ENCODE measurements around the gene ARHGEF17.

The ARHGEF17 gene

GRCh38 chr11:73372375-73372993, 64.4 kb downstream of the ARHGEF17 start:
- no peaks in the 10 kb centered on the region; the same call in 1 of the 2 replicates for H3K36me3 ChIP-seq (ENCODE audit: control insufficient read depth, insufficient read depth, low read length)
- no peaks in the 10 kb centered on the region for H3K9me3 ChIP-seq (ENCODE audit: control insufficient read depth, insufficient read depth, low read length)
- no peak overlapping the region for H3K27ac ChIP-seq (ENCODE audit: low read length)
- no peak overlapping the region for H3K4me3 ChIP-seq (ENCODE audit: low read length)
- peaks cover 3% of the 10 kb centered on the region for H3K4me1 ChIP-seq (ENCODE audit: control insufficient read depth, insufficient read depth, low read length)
- WGBS (ENCODE audit: insufficient coverage, insufficient read length): no CpG with 5 or more reads among the region's 6 CpGs
- no peak for DNase-seq (ENCODE audit: low read depth, low spot score)
- no peaks in the 10 kb centered on the region for H3K27me3 ChIP-seq (ENCODE audit: control insufficient read depth, insufficient read depth, low read length)

GRCh38 chr11:73374151-73374550, 66.1 kb downstream of the ARHGEF17 start:
- Histone ChIP-seq H3K9me3 (ENCODE audit: control insufficient read depth, insufficient read depth, low read length) (no peaks in the 10 kb centered on the region), H3K4me3 (ENCODE audit: low read length) (no peak overlapping the region), H3K27me3 (ENCODE audit: control insufficient read depth, insufficient read depth, low read length) (no peaks in the 10 kb centered on the region), H3K36me3 (ENCODE audit: control insufficient read depth, insufficient read depth, low read length) (no peaks in the 10 kb centered on the region; the same call in 1 of the 2 replicates), H3K27ac (ENCODE audit: low read length) (no peak overlapping the region), H3K4me1 (ENCODE audit: control insufficient read depth, insufficient read depth, low read length) (peaks cover 3% of the 10 kb centered on the region)
- no peak for DNase-seq (ENCODE audit: low read depth, low spot score)
- no CpG with 5 or more reads among the region's 4 CpGs for WGBS (ENCODE audit: insufficient coverage, insufficient read length)

GRCh38 chr11:73375830-73376159, 67.7 kb downstream of the ARHGEF17 start:
- H3K4me1 ChIP-seq (ENCODE audit: control insufficient read depth, insufficient read depth, low read length): peaks cover 3% of the 10 kb centered on the region
- no peak overlapping the region for H3K27ac ChIP-seq (ENCODE audit: low read length)
- WGBS (ENCODE audit: insufficient coverage, insufficient read length): no CpG with 5 or more reads among the region's 6 CpGs
- no peaks in the 10 kb centered on the region for H3K27me3 ChIP-seq (ENCODE audit: control insufficient read depth, insufficient read depth, low read length)
- DNase-seq (ENCODE audit: low read depth, low spot score): no peak
- no peak overlapping the region for H3K4me3 ChIP-seq (ENCODE audit: low read length)
- H3K9me3 ChIP-seq (ENCODE audit: control insufficient read depth, insufficient read depth, low read length): no peaks in the 10 kb centered on the region
- H3K36me3 ChIP-seq (ENCODE audit: control insufficient read depth, insufficient read depth, low read length): no peaks in the 10 kb centered on the region; the same call in 1 of the 2 replicates

- Histone ChIP-seq H3K27ac (ENCODE audit: low read length) (no peak within 1 kb of the TSS), H3K4me1 (ENCODE audit: control insufficient read depth, insufficient read depth, low read length) (peaks cover 3% of the 10 kb centered on the region), H3K4me3 (ENCODE audit: low read length) (peak within 1 kb of the TSS; percentile 87), H3K9me3 (ENCODE audit: control insufficient read depth, insufficient read depth, low read length) (no peaks in the 10 kb centered on the region), H3K27me3 (ENCODE audit: control insufficient read depth, insufficient read depth, low read length) (no peaks in the 10 kb centered on the region), H3K36me3 (ENCODE audit: control insufficient read depth, insufficient read depth, low read length) (no peaks in the 10 kb centered on the region; the same call in 1 of the 2 replicates)
- DNase-seq (ENCODE audit: low read depth, low spot score): peak; percentile 68
- no CpG with 5 or more reads among the region's 96 CpGs for WGBS (ENCODE audit: insufficient coverage, insufficient read length)
Measured at GRCh38 chr11:73376160-73376802, 68.2 kb downstream of the ARHGEF17 start, which contains the start of gene RELT. RELT (plus strand) TSS chr11:73376399; CDS start chr11:73389137, 12,738 bp downstream.

- Histone ChIP-seq H3K27ac (ENCODE audit: low read length) (no peak overlapping the region), H3K4me3 (ENCODE audit: low read length) (peak overlapping the region; percentile 87; the same call in 1 of the 2 replicates), H3K36me3 (ENCODE audit: control insufficient read depth, insufficient read depth, low read length) (no peaks in the 10 kb centered on the region; the same call in 1 of the 2 replicates), H3K4me1 (ENCODE audit: control insufficient read depth, insufficient read depth, low read length) (peaks cover 3% of the 10 kb centered on the region), H3K27me3 (ENCODE audit: control insufficient read depth, insufficient read depth, low read length) (no peaks in the 10 kb centered on the region), H3K9me3 (ENCODE audit: control insufficient read depth, insufficient read depth, low read length) (no peaks in the 10 kb centered on the region)
- no peak for DNase-seq (ENCODE audit: low read depth, low spot score)
- no CpG with 5 or more reads among the region's 56 CpGs for WGBS (ENCODE audit: insufficient coverage, insufficient read length)
Measured at GRCh38 chr11:73376803-73377629, 68.9 kb downstream of the ARHGEF17 start.

- no peak overlapping the region for H3K4me3 ChIP-seq (ENCODE audit: low read length)
- no peak overlapping the region for H3K27ac ChIP-seq (ENCODE audit: low read length)
- no peaks in the 10 kb centered on the region; the same call in 1 of the 2 replicates for H3K36me3 ChIP-seq (ENCODE audit: control insufficient read depth, insufficient read depth, low read length)
- no CpG with 5 or more reads among the region's 10 CpGs for whole genome bisulfite sequencing (ENCODE audit: insufficient coverage, insufficient read length)
- H3K4me1 ChIP-seq (ENCODE audit: control insufficient read depth, insufficient read depth, low read length): peaks cover 3% of the 10 kb centered on the region
- DNase-seq (ENCODE audit: low read depth, low spot score): no peak
- H3K9me3 ChIP-seq (ENCODE audit: control insufficient read depth, insufficient read depth, low read length): no peaks in the 10 kb centered on the region
- no peaks in the 10 kb centered on the region for H3K27me3 ChIP-seq (ENCODE audit: control insufficient read depth, insufficient read depth, low read length)
Measured at GRCh38 chr11:73379189-73379880, 71.3 kb downstream of the ARHGEF17 start.

GRCh38 chr11:73380331-73380730, 72.3 kb downstream of the ARHGEF17 start:
- no peaks in the 10 kb centered on the region; the same call in 1 of the 2 replicates for H3K36me3 ChIP-seq (ENCODE audit: control insufficient read depth, insufficient read depth, low read length)
- no peaks in the 10 kb centered on the region for H3K9me3 ChIP-seq (ENCODE audit: control insufficient read depth, insufficient read depth, low read length)
- H3K4me3 ChIP-seq (ENCODE audit: low read length): no peak overlapping the region
- H3K27me3 ChIP-seq (ENCODE audit: control insufficient read depth, insufficient read depth, low read length): no peaks in the 10 kb centered on the region
- no peak for DNase-seq (ENCODE audit: low read depth, low spot score)
- no peak overlapping the region for H3K27ac ChIP-seq (ENCODE audit: low read length)
- H3K4me1 ChIP-seq (ENCODE audit: control insufficient read depth, insufficient read depth, low read length): peaks cover 3% of the 10 kb centered on the region
- WGBS (ENCODE audit: insufficient coverage, insufficient read length): no CpG with 5 or more reads among the region's 7 CpGs

- H3K4me3 ChIP-seq (ENCODE audit: low read length): no peak overlapping the region
- H3K36me3 ChIP-seq (ENCODE audit: control insufficient read depth, insufficient read depth, low read length): no peaks in the 10 kb centered on the region; the same call in 1 of the 2 replicates
- no CpG with 5 or more reads among the region's 4 CpGs for WGBS (ENCODE audit: insufficient coverage, insufficient read length)
- DNase-seq (ENCODE audit: low read depth, low spot score): no peak
- peaks cover 2% of the 10 kb centered on the region; the same call in 1 of the 2 replicates for H3K4me1 ChIP-seq (ENCODE audit: control insufficient read depth, insufficient read depth, low read length)
- H3K27me3 ChIP-seq (ENCODE audit: control insufficient read depth, insufficient read depth, low read length): no peaks in the 10 kb centered on the region
- no peak overlapping the region for H3K27ac ChIP-seq (ENCODE audit: low read length)
- H3K9me3 ChIP-seq (ENCODE audit: control insufficient read depth, insufficient read depth, low read length): no peaks in the 10 kb centered on the region
Measured at GRCh38 chr11:73380897-73381410, 72.9 kb downstream of the ARHGEF17 start.

- H3K36me3 ChIP-seq (ENCODE audit: control insufficient read depth, insufficient read depth, low read length): no peaks in the 10 kb centered on the region; the same call in 1 of the 2 replicates
- DNase-seq (ENCODE audit: low read depth, low spot score): no peak
- no peaks in the 10 kb centered on the region for H3K9me3 ChIP-seq (ENCODE audit: control insufficient read depth, insufficient read depth, low read length)
- H3K4me3 ChIP-seq (ENCODE audit: low read length): no peak overlapping the region
- H3K27me3 ChIP-seq (ENCODE audit: control insufficient read depth, insufficient read depth, low read length): no peaks in the 10 kb centered on the region
- H3K27ac ChIP-seq (ENCODE audit: low read length): no peak overlapping the region
- peaks cover 2% of the 10 kb centered on the region; the same call in 1 of the 2 replicates for H3K4me1 ChIP-seq (ENCODE audit: control insufficient read depth, insufficient read depth, low read length)
- WGBS (ENCODE audit: insufficient coverage, insufficient read length): no CpG with 5 or more reads among the region's 6 CpGs
Measured at GRCh38 chr11:73381589-73381988, 73.5 kb downstream of the ARHGEF17 start.

GRCh38 chr11:73382183-73382582, 74.1 kb downstream of the ARHGEF17 start:
- Histone ChIP-seq H3K27ac (ENCODE audit: low read length) (no peak overlapping the region), H3K4me3 (ENCODE audit: low read length) (no peak overlapping the region), H3K4me1 (ENCODE audit: control insufficient read depth, insufficient read depth, low read length) (peaks cover 2% of the 10 kb centered on the region; the same call in 1 of the 2 replicates), H3K36me3 (ENCODE audit: control insufficient read depth, insufficient read depth, low read length) (no peaks in the 10 kb centered on the region), H3K27me3 (ENCODE audit: control insufficient read depth, insufficient read depth, low read length) (no peaks in the 10 kb centered on the region), H3K9me3 (ENCODE audit: control insufficient read depth, insufficient read depth, low read length) (no peaks in the 10 kb centered on the region)
- no CpG with 5 or more reads among the region's 7 CpGs for WGBS (ENCODE audit: insufficient coverage, insufficient read length)
- DNase-seq (ENCODE audit: low read depth, low spot score): no peak

Data from iPS DF 6.9 (cell line).